Panc1 (cell line): Measurements from ENCODE around the gene BSX. TPM values are rescaled to one million over a fixed set of nuclear protein-coding genes. Genes with fewer than 3 reads are reported as not detected.
A peak's percentile ranks its signal among the peaks of the same experiment; 100 is the strongest.

ENCODE experiments used
- ATAC-seq: fragments of 200-7000 bp; cut with Tn5 transposase; 2 replicates; pipeline ENCODE4 v1.9.1; 2020; ENCODE audit warnings: mild to moderate bottlenecking, moderate library complexity
- BruUV-seq: library from RNA; stranded (reverse); fragments of 400-500 nt; replicated peaks from 2 replicates; lab custom pipeline; 2021; lab: Mats Ljungman, UMichigan
- CTCF ChIA-PET: fragments of 300-600 bp; sonication (Branson Sonifier 250); formaldehyde crosslinking; loops from one replicate; lab custom pipeline; 2022; ENCODE audit warnings: antibody characterized with exemption; lab: Charles Lee
- POLR2A ChIA-PET: fragments of 300-600 bp; sonication (Branson Sonifier 250); formaldehyde crosslinking; loops from one replicate; lab custom pipeline; 2022; ENCODE audit warnings: antibody characterized with exemption; lab: Charles Lee
- DNase-seq: peaks from one replicate; pipeline ENCODE4 v3.0.0-alpha.2; 2010; ENCODE audit warnings: low read depth, low spot score
- H3K27ac ChIP-seq: 2 replicates; pipeline ENCODE4 v1.5.1; 2011; ENCODE audit warnings: mild to moderate bottlenecking, low read length, inconsistent platforms
- H3K27me3 ChIP-seq: fragments of 200-500 bp; sonication (Bioruptor generic); 2 replicates; pipeline ENCODE4 v1.6.0; 2014; ENCODE audit warnings: low read length, inconsistent platforms; ENCODE audit not compliant: control insufficient read depth, insufficient read depth
- H3K36me3 ChIP-seq: fragments of 200-500 bp; sonication (Bioruptor generic); 2 replicates; pipeline ENCODE4 v1.5.1; 2014; ENCODE audit warnings: inconsistent platforms, mild to moderate bottlenecking, low read length, moderate library complexity; ENCODE audit not compliant: control insufficient read depth, insufficient read depth
- H3K4me1 ChIP-seq: 2 replicates; pipeline ENCODE4 v1.5.1; 2011; ENCODE audit warnings: inconsistent platforms, mild to moderate bottlenecking, low read length, moderate library complexity; ENCODE audit not compliant: control insufficient read depth, insufficient read depth
- H3K4me3 ChIP-seq, 2 experiments: 2 replicates each; pipeline ENCODE4 v1.5.1; 2011 to 2012; ENCODE audit warnings: low read depth in 2 of 2, low read length in 2 of 2, mild to moderate bottlenecking in 2 of 2, inconsistent platforms in 1 of 2, moderate library complexity in 1 of 2
- H3K9me3 ChIP-seq: fragments of 200-500 bp; sonication (Bioruptor generic); 2 replicates; pipeline ENCODE4 v1.5.1; 2014; ENCODE audit warnings: low read depth, mild to moderate bottlenecking, inconsistent platforms, low read length, moderate library complexity; ENCODE audit not compliant: control insufficient read depth, insufficient read depth
- CTCF ChIP-seq: fragments of 450-650 bp; IDR thresholded peaks from 2 replicates; pipeline ENCODE4 v1.5.1; 2017; ENCODE audit warnings: mild to moderate bottlenecking
- POLR2AphosphoS5 ChIP-seq: IDR thresholded peaks from 2 replicates; pipeline ENCODE4 v1.6.1; 2012; ENCODE audit warnings: mild to moderate bottlenecking, low read depth, low read length, moderate library complexity
- REST ChIP-seq, 2 experiments: IDR thresholded peaks; 2 replicates each; pipeline ENCODE4 v1.6.1; 2011 to 2012; ENCODE audit warnings: low read depth in 2 of 2, control low read depth in 1 of 2, low read length in 1 of 2, mild to moderate bottlenecking in 1 of 2, moderate library complexity in 1 of 2; ENCODE audit not compliant: insufficient read depth in 1 of 2
- SIN3A ChIP-seq: IDR thresholded peaks from 2 replicates; pipeline ENCODE4 v1.6.1; 2012; ENCODE audit warnings: low read depth, mild to moderate bottlenecking, low read length, moderate library complexity, borderline replicate concordance; ENCODE audit not compliant: insufficient read depth
- TCF7L2 ChIP-seq: IDR thresholded peaks from 2 replicates; pipeline ENCODE4 v1.6.1; 2011; ENCODE audit warnings: mild to moderate bottlenecking, low read depth, low read length, inconsistent platforms
- in situ Hi-C: cut with HindIII; loops from 2 replicates; pipeline ENCODE4 v1.10.0; 2016; ENCODE audit warnings: low sequenced_read_pairs, low pct_unique_long_range_greater_than_20kb
- intact Hi-C: fragments of 100-400 bp; cut with micrococcal nuclease; formaldehyde crosslinking; loops from one replicate; pipeline ENCODE4 v1.10.0; 2022; ENCODE audit not compliant: unreplicated experiment
- total RNA-seq: library from RNA; stranded (reverse); gene quantifications from one replicate; pipeline ENCODE4 v1.2.1, GENCODE V29; 2021; ENCODE audit not compliant: unreplicated experiment

Gene BSX
- total RNA-seq, 1 experiment from 2014 or later: not detected

DNA sequence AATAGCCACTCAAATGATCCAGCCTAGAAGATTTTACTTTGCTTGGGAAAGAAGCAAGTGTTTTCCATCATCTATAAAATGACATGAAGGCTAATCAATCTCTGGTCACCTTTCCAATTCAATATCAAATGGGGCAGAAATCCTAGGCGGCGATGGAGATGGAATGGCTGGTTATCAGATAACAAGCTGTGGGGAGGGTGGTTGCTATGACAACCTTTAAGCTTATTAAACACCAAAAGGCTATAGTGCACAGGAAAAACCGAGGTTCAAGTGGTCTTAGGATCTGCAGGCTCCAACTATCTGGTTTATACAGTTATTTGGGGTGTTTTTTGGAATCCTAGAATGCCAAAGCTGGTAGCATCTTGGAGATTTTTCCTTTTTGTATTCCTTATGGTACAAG is 13.9 kb upstream of the BSX start:
- BruUV-seq: no TSS peak
- H3K4me1 ChIP-seq: no peaks in the 10 kb centered on the region
- in situ Hi-C loops: no loop called here

DNA sequence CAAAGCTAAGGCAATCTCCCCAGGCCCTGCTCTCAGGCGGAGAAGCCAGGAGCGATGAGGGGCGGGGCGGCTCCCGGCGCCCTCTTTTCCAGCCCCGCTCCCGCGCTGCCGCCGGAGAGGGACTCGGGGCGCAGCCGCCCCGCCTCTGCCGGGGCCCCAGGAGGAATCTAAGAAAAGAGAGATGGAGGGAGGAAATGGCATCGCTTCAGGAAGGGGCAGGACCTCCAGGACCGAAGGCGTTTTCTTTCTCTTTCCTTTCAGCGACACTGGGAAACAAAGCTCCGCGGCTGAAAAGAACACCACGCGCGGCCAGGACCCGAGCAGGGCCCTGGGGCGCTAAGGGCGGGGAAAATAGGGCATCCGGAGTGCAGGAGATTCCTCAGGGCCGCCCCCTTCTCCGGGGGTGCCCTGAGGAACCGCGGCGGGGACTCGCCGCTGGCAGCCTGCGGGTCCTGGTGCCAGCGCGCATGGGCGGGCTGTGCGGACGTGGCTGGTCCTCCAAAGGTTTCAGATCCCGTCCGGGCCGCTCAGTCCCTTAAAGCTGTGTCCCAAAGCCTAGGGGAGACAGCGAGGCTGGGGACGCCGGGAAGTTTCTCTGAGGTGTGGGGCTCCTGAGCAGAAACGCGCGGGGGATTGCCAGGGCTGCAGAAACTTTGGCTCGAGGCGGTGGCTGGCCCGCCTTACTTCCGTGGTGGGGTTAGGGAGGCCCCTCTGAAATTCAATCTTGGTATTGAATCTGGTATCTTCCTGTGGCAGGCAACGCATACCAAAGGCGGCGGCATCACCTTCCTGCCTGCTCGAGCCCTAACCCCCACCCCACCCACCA is 2.8 kb upstream of the BSX start:
- ChIA-PET CTCF (interaction anchor here (0.6 kb wide), 1 partner anchor 355 kb away, joined by 3 read pairs; no protein-coding TSS in a partner anchor), POLR2A (interaction anchor here (0.6 kb wide), 1 partner anchor 53 kb away, joined by 6 read pairs; no protein-coding TSS in a partner anchor)
- Histone ChIP-seq H3K9me3 (no peaks in the 10 kb centered on the region), H3K27me3 (peaks cover 61% of the 10 kb centered on the region), H3K4me3 (peak overlapping the region; percentile 74 to 76), H3K27ac (peak overlapping the region; percentile 57), H3K36me3 (no peaks in the 10 kb centered on the region), H3K4me1 (peaks cover 5% of the 10 kb centered on the region; the same call in 1 of the 2 replicates)
- 0 out of 4 replicates have a peak, but pooled peaks of 1 of the 2 experiments have one; percentile 7 for TF ChIP-seq REST (IDR thresholded peaks at IDR 0.05; ENCODE audit: insufficient read depth in 1 of 2, low read depth in 2 of 2, low read length in 1 of 2)
- TF ChIP-seq TCF7L2: no peak
- ATAC-seq (peak; percentile 86), DNase-seq (no peak)
- no TSS peak for BruUV-seq
- intact Hi-C loops: no loop called here
- in situ Hi-C loops: no loop called here

More for the DNA sequence above, 13.9 kb upstream of the BSX start:
- intact Hi-C loops: no loop called here
- ATAC-seq: no peak
- CTCF ChIA-PET: no interaction called here
- POLR2A ChIA-PET: no interaction called here
- Histone ChIP-seq H3K27me3 (peaks cover 13% of the 10 kb centered on the region; the same call in 1 of the 2 replicates), H3K36me3 (no peaks in the 10 kb centered on the region), H3K4me3 (no peak overlapping the region), H3K9me3 (no peaks in the 10 kb centered on the region), H3K27ac (no peak overlapping the region)
- DNase-seq: no peak
- TF ChIP-seq SIN3A (no peak), CTCF (no peak), POLR2AphosphoS5 (no peak), REST (IDR thresholded peaks at IDR 0.05; ENCODE audit: insufficient read depth in 1 of 2, low read depth in 2 of 2, low read length in 1 of 2) (no peak), TCF7L2 (no peak)
